ELF-1 (cell line): Measurements from ENCODE around the gene FBN2.

Experiments
- DNase-seq: peaks from one replicate; pipeline ENCODE4 v3.0.0-alpha.2; 2016; ENCODE audit warnings: low read depth, low spot score

Gene FBN2

GRCh38 chr5:128538000-128538249, at the start of gene FBN2:
Gene FBN2 (minus strand): TSS chr5:128538245. CDS start chr5:128537603, 642 bp downstream.
- no peak for DNase-seq

- no peak for DNase-seq
Measured at GRCh38 chr5:128587275-128587674, 49.2 kb upstream of the FBN2 start.

- DNase-seq, result no peak
Measured at GRCh38 chr5:128586848-128587247, 48.8 kb upstream of the FBN2 start.

GRCh38 chr5:128579639-128580038, 41.6 kb upstream of the FBN2 start:
- DNase-seq, result no peak

- DNase-seq, result no peak
Measured at GRCh38 chr5:128579093-128579492, 41.0 kb upstream of the FBN2 start.

GRCh38 chr5:128574041-128574440, 36.0 kb upstream of the FBN2 start:
- no peak for DNase-seq

GRCh38 chr5:128572930-128573319, 34.9 kb upstream of the FBN2 start:
- DNase-seq, result no peak

GRCh38 chr5:128572051-128572929, 34.2 kb upstream of the FBN2 start:
- no peak for DNase-seq

GRCh38 chr5:128566178-128566577, 28.1 kb upstream of the FBN2 start:
- no peak for DNase-seq

- DNase-seq, result no peak
Measured at GRCh38 chr5:128559300-128560297, 21.6 kb upstream of the FBN2 start.

- no peak for DNase-seq
Measured at GRCh38 chr5:128553747-128554146, 15.7 kb upstream of the FBN2 start.

GRCh38 chr5:128551476-128551875, 13.4 kb upstream of the FBN2 start:
- DNase-seq, result no peak

GRCh38 chr5:128549496-128549895, 11.5 kb upstream of the FBN2 start:
- DNase-seq, result no peak

GRCh38 chr5:128546658-128547281, 8.7 kb upstream of the FBN2 start:
- DNase-seq, result peak; percentile 71

- DNase-seq, result no peak
Measured at GRCh38 chr5:128541385-128541784, 3.3 kb upstream of the FBN2 start.

GRCh38 chr5:128539038-128539429, 989 bp upstream of the FBN2 start:
- no peak for DNase-seq

- peak; percentile 76 for DNase-seq
Measured at GRCh38 chr5:128538250-128539037, 399 bp upstream of the FBN2 start.

- peak; percentile 68 for DNase-seq
Measured at GRCh38 chr5:128537221-128537999, 635 bp downstream of the FBN2 start.

GRCh38 chr5:128536254-128537220, 1.5 kb downstream of the FBN2 start:
- DNase-seq, result peak; percentile 56
